NOMO-1 (cell line): ENCODE data around the gene LMF1.
"Not testable (repeated sequence)": the region's sequence is repeated elsewhere in the genome, so short reads cannot be mapped to it uniquely, and the experiment has no call there.

ENCODE experiments used
- DNase-seq, 2 experiments: peaks; one replicate each; lab custom pipeline; 2025; ENCODE audit not compliant: unreplicated experiment in 2 of 2; lab: John Stamatoyannopoulos, UW

Gene LMF1

GRCh38 chr16:839643-840408 is 131.0 kb downstream of the LMF1 start:
- DNase-seq: no peak

- DNase-seq: no peak
These were observed 132.0 kb downstream of the LMF1 start for GRCh38 chr16:838741-839140.

- not testable (repeated sequence) for DNase-seq
These were observed 134.0 kb downstream of the LMF1 start for GRCh38 chr16:836822-837221.

- DNase-seq: no peak
These were observed 134.6 kb downstream of the LMF1 start for GRCh38 chr16:836221-836620.

GRCh38 chr16:835373-835772 is 135.4 kb downstream of the LMF1 start:
- DNase-seq: no peak

GRCh38 chr16:833411-833810 is 137.4 kb downstream of the LMF1 start:
- no peak for DNase-seq

- DNase-seq: no peak
These were observed 138.0 kb downstream of the LMF1 start for GRCh38 chr16:832652-833336.

- DNase-seq: no peak
These were observed 139.0 kb downstream of the LMF1 start for GRCh38 chr16:831571-832413.

- no peak for DNase-seq
These were observed 139.8 kb downstream of the LMF1 start for GRCh38 chr16:830871-831570.

GRCh38 chr16:830107-830870 is 140.5 kb downstream of the LMF1 start:
- DNase-seq: no peak

- DNase-seq: no peak
These were observed 141.9 kb downstream of the LMF1 start for GRCh38 chr16:828891-829290.

GRCh38 chr16:827513-827912 is 143.3 kb downstream of the LMF1 start:
- no peak for DNase-seq

GRCh38 chr16:825341-826061 is 145.3 kb downstream of the LMF1 start:
- DNase-seq: no peak

- DNase-seq: no peak
These were observed 146.2 kb downstream of the LMF1 start for GRCh38 chr16:824601-825000.

GRCh38 chr16:824194-824593 is 146.6 kb downstream of the LMF1 start:
- no peak for DNase-seq

GRCh38 chr16:822909-823297 is 147.9 kb downstream of the LMF1 start:
- no peak for DNase-seq

GRCh38 chr16:822174-822908 is 148.4 kb downstream of the LMF1 start:
- no peak for DNase-seq

GRCh38 chr16:821751-822150 is 149.0 kb downstream of the LMF1 start:
- DNase-seq: no peak

GRCh38 chr16:820748-821147 is 150.0 kb downstream of the LMF1 start:
- DNase-seq: no peak
